Measurements from ENCODE around the gene C14orf132.
A peak's percentile ranks its signal among the peaks of the same experiment; 100 is the strongest.

C14orf132 gene

GRCh38 chr14:96088074-96088473 lies 48.9 kb downstream of the C14orf132 start:
- TF ChIP-seq CTCF (IDR thresholded peaks at IDR 0.05; ENCODE audit: low read length, missing control alignments) = no peak
- H3K4me3 ChIP-seq (replicated peaks; ENCODE audit: low read depth, low read length) = no peak overlapping the region
- DNase-seq (ENCODE audit: low read depth) = no peak

- DNase-seq (ENCODE audit: low read depth) = no peak
- no peak overlapping the region for H3K4me3 ChIP-seq (replicated peaks; ENCODE audit: low read depth, low read length)
- no peak for TF ChIP-seq CTCF (IDR thresholded peaks at IDR 0.05; ENCODE audit: low read length, missing control alignments)
These were observed 49.3 kb downstream of the C14orf132 start for GRCh38 chr14:96088481-96088880.

- no peak for TF ChIP-seq CTCF (IDR thresholded peaks at IDR 0.05; ENCODE audit: low read length, missing control alignments)
- DNase-seq (ENCODE audit: low read depth) = no peak
- no peak overlapping the region for H3K4me3 ChIP-seq (replicated peaks; ENCODE audit: low read depth, low read length)
These were observed 49.7 kb downstream of the C14orf132 start for GRCh38 chr14:96088911-96089310.

GRCh38 chr14:96089401-96089800 lies 50.2 kb downstream of the C14orf132 start:
- DNase-seq (ENCODE audit: low read depth) = no peak
- H3K4me3 ChIP-seq (replicated peaks; ENCODE audit: low read depth, low read length) = no peak overlapping the region
- no peak for TF ChIP-seq CTCF (IDR thresholded peaks at IDR 0.05; ENCODE audit: low read length, missing control alignments)

GRCh38 chr14:96090441-96091148 lies 51.4 kb downstream of the C14orf132 start:
- H3K4me3 ChIP-seq (replicated peaks; ENCODE audit: low read depth, low read length) = no peak overlapping the region
- TF ChIP-seq CTCF (IDR thresholded peaks at IDR 0.05; ENCODE audit: low read length, missing control alignments) = no peak
- DNase-seq (ENCODE audit: low read depth) = peak; percentile 57

- no peak for TF ChIP-seq CTCF (IDR thresholded peaks at IDR 0.05; ENCODE audit: low read length, missing control alignments)
- H3K4me3 ChIP-seq (replicated peaks; ENCODE audit: low read depth, low read length) = no peak overlapping the region
- DNase-seq (ENCODE audit: low read depth) = no peak
These were observed 52.1 kb downstream of the C14orf132 start for GRCh38 chr14:96091149-96091693.

- TF ChIP-seq CTCF (IDR thresholded peaks at IDR 0.05; ENCODE audit: low read length, missing control alignments) = no peak
- DNase-seq (ENCODE audit: low read depth) = peak; percentile 40
- H3K4me3 ChIP-seq (replicated peaks; ENCODE audit: low read depth, low read length) = no peak overlapping the region
These were observed 52.8 kb downstream of the C14orf132 start for GRCh38 chr14:96091941-96092411.
